Activated CD4-positive, CD25-positive, alpha-beta regulatory T cell treated with anti-CD3 and anti-CD28 coated beads, Interleukin-2, amount 50 U/mL, for 72 hours (primary cell): Measurements from ENCODE around the gene NCSTN.

ENCODE experiments used
- DNase-seq: peaks from one replicate; pipeline ENCODE4 v3.0.0; 2021

Gene NCSTN

DNA sequence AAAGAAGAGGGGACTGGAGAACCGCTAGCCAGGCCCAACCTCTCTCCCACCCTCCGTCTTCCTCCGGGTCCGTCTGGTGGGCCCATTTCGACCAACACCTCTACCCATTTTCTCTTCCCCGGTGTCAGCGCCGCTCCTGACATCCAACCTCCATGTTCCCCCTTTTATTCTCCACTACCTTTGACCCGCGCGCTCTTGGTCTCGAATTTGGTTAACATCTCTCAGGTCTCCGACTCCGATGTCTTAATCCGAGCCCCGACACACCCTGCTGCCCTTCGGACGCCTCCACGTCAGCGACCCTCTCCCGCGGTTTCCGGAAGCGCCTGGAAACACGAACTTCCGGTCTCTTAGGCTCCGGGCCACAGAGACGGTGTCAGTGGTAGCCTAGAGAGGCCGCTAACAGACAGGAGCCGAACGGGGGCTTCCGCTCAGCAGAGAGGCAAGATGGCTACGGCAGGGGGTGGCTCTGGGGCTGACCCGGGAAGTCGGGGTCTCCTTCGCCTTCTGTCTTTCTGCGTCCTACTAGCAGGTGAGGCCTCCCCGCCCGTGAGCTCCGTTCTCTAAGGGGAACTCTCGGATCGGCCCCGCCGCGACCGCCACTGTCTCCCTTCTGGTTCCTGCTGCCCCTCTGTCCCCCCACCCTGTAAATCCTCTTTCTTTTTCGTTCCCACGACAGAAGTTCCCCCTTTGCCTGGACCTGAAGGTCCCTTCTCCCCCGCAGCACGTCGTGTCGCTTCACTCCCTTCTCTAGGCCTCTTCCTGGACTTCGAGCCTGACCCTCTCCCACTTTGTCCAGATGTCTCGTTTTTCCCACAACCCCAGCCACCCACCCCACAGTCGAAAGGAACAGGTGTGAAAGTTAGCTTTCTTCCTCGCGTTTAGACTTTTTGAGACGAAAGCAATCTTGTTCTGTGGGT lies at the start of gene NCSTN, which contains the start of gene COPA:
Gene NCSTN (plus strand): TSS at position 431 of the 917 bp plus-strand sequence. CDS start 14 bp downstream, at position 445.
Gene COPA (minus strand): TSS at position 298 of the 917 bp plus-strand sequence. CDS start 80 bp downstream, at position 218.
- DNase-seq = peak; percentile 83

GRCh38 chr1:160296036-160296435 lies 47.1 kb upstream of the NCSTN start:
- DNase-seq = no peak

GRCh38 chr1:160300173-160300572 lies 43.0 kb upstream of the NCSTN start:
- no peak for DNase-seq

- DNase-seq = no peak
Observed at GRCh38 chr1:160307118-160307791, 35.9 kb upstream of the NCSTN start.

GRCh38 chr1:160308451-160309184 lies 34.6 kb upstream of the NCSTN start:
- no peak for DNase-seq

- no peak for DNase-seq
Observed at GRCh38 chr1:160309185-160309557, 34.0 kb upstream of the NCSTN start.

GRCh38 chr1:160309571-160309970 lies 33.6 kb upstream of the NCSTN start:
- DNase-seq = no peak

DNA sequence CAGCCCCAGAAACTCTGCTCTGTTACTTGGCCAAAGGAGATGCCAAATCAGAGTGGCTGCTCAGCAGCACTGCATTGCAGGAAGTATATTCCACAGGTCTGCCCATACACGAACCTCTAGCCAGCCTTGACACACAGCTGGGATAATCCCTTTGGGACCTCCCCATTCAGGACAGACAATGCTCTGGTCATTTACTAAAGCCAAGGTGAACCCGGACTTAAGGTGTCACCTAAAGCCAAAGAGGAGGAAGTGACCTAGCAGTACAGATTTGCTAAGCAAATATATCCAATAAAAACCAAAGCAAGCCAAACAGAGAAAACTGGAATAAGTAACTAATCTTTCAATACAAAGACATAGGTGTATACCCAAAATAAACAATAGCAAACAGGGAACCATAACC lies 27.8 kb upstream of the NCSTN start:
- DNase-seq = no peak

DNA sequence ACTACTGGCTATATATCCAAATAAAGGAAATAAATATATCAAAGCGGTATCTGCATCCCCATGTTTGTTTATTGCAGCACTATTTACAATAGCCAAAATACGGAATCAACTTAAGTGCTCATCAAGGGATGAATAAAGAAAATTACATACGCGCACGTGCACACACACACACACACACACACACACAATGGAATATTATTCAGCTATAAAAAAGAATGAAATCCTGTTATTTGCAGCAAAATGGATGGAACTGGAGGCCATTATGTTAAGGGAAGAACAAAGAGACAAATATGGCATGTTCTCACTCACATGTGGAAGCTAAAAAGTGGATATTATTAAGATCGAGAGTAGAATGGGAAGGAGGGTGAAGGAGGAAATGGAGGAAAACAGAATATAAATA lies 20.4 kb upstream of the NCSTN start:
- DNase-seq = no peak

DNA sequence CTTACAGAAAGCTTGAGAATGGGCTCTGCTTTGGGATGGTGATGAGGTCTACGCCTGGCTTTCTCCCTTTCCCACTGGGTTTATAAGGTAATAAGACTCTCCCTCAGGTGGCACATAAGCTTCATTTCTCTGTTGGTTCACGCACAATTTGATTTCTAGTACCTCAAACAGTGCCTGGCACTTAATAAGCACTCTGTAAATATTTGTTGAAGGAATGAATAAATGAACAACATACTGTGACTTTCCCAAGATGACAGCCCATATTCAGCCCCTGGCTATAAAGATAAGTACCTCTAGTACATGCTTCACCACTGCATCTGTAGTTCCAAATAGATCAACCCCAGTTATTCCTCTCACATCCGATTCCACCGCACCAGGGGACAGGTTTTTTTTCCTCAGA lies 17.9 kb upstream of the NCSTN start:
- DNase-seq = no peak

DNA sequence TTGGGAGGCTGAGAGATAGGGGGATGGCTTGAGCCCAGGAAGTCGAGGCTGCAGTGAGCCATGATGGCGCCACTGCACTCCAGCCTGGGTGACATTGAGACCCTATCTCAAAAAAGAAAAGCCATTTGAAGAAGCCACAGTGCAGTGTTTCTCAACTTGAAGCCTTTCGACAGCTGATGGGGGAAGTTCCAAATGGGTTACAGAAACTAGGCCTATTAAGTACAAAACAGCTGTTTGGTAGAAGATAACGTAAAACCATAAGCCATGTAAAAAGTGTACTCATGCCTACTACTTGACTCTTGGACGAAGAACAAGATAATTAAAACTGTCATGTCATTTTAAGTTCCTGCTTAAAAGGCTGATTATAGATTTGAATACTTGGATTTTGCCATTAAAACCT lies 16.8 kb upstream of the NCSTN start:
- DNase-seq = no peak

DNA sequence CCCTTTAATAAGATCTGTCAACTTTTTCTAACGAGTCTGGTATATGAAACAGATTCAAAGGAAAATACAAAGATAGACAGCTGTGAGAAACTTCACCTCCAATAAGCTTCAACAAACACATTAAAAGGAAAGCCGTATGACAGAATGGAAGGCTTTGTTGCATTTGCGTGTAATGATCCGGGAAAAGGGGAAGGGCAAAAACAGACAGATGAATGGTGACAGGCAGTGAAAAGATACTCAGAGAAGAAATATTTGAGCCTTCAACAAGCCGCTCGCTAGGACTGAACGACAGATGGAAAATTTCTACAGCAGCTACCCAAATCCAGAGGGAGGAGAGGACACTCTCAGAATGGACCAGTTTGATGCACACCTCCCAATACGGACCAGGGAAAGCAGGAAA lies 15.0 kb upstream of the NCSTN start:
- no peak for DNase-seq

DNA sequence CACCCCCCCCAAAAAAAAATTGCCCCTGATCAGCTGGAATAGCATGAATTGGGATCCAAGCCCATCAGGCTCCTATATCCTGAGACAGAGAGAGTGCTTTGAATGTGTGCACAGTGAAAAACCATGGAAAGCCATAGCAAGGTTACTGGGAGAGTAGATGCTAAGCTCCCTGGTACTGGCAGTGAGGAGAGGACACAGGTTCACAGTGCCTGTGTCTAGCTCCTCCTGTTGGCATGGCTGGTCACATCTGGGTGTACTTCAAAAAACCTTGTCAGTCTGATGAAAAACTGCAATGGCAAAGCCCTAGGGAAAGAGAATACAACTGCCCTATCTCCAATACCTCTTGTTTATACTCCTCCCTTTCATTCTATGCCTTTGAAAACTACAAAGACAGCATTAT lies 13.1 kb upstream of the NCSTN start:
- DNase-seq = no peak

DNA sequence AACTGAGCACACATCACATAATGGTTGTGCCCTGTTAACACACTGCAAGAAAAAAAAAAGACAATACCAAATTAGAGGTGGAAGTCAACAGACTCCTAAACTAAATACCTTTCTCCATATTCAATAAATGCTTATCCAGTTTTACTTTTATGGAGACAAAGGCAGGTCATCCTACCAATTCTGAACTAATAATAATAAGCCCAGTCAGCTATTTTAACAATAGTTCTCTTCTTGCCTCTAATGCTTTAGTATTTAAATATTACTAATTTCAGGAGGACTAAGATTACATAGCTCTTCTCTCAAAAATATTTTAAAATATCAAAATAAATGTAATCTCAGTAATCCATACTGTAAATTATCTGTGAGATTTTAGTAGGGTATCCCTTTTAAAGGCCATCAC lies 10.7 kb upstream of the NCSTN start:
- DNase-seq = no peak

GRCh38 chr1:160338580-160338979 lies 4.6 kb upstream of the NCSTN start:
- no peak for DNase-seq

- no peak for DNase-seq
Observed at GRCh38 chr1:160340146-160340545, 3.0 kb upstream of the NCSTN start.

- DNase-seq = no peak
Observed at GRCh38 chr1:160340866-160341265, 2.3 kb upstream of the NCSTN start.

DNA sequence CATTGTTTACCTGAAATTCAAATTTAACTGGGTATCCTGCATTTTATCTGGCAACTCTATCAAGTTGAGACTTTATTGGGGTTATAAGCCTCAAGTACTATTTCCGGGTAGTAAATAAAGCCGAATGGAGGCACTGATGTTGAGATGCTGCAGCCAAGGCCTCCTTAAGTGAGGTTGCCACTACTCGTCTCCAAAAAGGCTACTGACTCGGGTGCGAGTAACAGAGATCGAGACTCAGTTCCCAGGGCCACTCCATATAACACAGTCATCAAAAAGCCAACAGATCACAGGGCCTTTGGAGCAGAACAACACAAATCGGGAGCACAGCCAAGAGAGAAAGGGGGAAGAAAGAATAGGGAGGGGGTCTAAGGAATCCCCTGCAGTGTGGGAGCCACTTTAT lies 657 bp upstream of the NCSTN start:
- no peak for DNase-seq

- DNase-seq = no peak
Observed at GRCh38 chr1:160344241-160344640, 1.1 kb downstream of the NCSTN start.

- DNase-seq = no peak
Observed at GRCh38 chr1:160344936-160345335, 1.8 kb downstream of the NCSTN start.

DNA sequence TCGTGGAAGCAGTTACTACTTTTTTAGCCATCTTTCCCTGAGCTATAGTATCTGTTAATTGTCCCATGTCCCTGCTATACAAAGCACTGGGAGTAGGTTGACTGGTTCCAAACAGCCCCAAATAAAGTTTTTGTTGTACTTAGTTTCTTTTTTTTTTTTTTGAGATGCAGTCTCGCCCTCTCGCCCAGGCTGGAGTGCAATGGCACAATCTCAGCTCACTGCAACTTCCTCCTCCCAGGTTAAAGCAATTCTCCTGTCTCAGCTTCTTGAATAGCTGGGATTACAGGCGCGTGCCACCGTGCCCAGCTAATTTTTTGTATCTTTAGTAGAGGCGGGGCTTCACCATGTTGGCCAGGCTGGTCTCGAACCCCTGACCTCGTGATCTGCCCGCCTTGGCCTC lies 3.3 kb downstream of the NCSTN start:
- no peak for DNase-seq

DNA sequence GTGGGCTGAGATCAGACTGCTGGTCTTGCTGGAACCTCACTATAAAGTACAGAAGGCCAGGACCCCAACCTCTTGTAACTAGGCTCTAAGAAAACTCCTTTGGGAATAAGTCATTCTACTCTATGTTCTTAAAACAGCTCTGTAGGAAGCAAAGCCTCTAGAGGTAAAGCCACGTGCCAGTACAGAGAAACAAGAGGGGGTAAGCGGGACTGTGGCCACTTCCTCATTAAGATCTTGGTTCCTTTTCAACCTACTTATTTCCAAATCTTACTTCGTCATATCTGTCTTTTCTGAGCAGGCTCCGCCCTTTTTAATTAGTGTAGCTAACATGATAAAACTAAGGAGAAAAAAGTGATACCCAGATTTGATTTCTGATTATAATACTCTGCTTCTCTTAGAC lies 3.8 kb downstream of the NCSTN start:
- no peak for DNase-seq

DNA sequence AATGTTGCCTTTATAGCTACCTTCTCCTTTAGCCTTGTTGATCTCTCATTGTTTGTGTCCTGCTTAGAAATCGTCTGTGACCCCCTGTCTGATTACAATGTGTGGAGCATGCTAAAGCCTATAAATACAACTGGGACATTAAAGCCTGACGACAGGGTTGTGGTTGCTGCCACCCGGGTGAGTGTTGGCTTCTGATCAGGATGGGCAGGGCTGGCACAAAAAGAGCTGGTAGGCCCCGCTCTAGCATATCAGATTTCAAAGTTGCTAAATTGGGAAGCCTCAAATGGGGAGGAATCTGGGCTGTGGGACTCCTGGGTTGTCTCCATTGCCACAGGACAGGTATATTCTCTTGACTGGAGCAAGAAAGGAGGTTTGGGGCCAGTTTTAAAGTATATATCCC lies 8.4 kb downstream of the NCSTN start:
- DNase-seq = no peak

DNA sequence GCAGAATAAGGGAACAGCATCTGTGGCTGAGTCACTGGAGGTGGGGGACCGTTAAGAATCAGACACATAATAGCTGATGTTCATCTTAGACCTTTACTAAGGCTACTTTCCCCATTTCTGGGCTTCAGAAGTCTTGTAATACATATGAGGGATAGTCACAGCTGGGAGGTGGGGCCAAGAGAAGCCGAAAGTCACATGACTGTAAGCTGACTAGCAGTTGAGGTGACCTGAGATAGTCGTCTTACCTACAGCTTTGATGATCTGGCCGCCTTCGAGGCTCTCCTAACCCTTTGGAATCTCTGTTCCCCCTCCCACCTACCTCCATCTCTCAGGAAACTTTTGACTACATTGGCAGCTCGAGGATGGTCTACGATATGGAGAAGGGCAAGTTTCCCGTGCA lies 9.4 kb downstream of the NCSTN start:
- DNase-seq = no peak
